ENCODE results near the gene FUZ.
A peak's percentile ranks its signal among the peaks of the same experiment; 100 is the strongest.

FUZ gene

DNA sequence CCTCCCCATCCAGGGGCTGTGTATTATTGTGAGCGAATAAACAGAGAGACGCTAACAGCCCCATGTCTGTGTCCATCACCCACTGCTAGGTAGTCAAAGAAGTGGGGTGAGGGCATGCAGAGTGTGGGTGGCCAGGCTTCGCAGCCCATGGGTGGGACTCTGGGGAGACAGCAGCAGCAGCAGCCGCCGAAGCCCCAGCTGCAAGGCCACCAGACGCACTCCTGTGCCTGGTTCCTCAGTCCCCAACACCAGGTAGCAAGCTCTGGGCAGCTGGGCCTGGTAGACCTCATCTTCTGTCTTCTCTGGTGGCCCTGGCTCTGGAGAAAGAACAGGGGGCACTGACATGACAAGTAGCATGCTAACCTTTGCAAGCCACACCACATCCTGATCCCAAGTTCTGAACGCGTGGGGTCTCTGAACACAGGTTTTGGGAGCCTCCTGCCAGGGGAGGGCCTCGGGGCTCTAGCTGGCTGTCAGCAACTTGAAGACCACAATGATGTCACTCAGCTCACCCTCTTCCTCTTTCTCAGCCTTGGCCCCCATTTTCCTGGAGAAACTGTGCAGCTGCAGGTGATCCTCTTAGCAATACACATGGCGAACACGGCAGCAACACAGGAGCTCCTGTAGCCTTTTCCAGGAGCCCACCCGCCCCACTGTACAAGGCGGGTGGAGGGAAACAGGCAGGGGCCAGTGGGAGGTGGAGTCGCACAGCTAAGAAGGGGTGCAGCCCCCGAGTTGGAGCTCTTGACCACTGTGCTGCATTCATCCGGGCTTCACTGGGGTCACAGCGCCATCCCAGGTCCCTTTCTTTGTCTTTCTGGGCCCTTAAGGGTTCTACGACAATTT lies 5.8 kb downstream of the FUZ start:
- DNase-seq (ENCODE audit: low spot score), result no peak

DNA sequence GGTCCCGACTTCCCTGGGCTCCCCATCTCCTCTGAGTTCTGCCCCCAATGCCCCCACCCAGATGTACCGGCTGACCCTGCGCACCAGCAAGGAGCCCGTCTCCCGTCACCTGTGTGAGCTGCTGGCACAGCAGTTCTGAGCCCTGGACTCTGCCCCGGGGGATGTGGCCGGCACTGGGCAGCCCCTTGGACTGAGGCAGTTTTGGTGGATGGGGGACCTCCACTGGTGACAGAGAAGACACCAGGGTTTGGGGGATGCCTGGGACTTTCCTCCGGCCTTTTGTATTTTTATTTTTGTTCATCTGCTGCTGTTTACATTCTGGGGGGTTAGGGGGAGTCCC lies 6.5 kb downstream of the FUZ start:
- no peak for DNase-seq (ENCODE audit: low spot score)

DNA sequence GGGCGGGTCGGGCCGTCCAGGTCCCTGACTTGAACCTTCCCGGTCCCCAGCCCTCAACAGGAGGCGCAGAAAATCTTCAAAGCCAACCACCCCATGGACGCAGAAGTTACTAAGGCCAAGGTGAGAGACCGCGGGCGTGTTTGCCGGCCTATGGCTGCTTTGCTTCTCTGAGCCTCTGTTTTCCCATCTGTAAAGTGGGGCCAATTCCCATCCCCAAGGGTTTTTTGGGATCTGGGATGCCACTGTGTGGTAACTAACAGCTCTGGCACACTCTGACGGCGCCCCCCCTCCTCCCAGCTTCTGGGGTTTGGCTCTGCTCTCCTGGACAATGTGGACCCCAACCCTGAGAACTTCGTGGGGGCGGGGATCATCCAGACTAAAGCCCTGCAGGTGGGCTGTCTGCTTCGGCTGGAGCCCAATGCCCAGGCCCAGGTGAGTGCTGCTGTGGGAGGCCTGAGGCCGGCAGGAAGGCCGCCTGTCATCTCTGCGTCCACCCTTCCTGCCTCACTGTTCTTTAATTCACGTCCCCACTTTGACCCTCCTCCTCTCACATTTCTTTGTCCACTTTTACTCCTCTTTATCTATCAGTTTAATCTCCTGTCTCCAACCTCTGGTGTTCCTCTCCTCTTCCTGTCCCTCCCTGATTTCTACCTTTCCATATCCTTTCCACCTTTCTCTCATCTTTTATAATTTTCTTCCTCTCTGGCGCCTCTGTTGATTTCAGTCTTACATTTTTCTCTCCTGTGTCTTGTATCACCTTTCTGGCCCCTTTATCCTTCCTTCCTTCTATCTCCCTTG lies 7.1 kb downstream of the FUZ start:
- DNase-seq (ENCODE audit: low spot score), result no peak

DNA sequence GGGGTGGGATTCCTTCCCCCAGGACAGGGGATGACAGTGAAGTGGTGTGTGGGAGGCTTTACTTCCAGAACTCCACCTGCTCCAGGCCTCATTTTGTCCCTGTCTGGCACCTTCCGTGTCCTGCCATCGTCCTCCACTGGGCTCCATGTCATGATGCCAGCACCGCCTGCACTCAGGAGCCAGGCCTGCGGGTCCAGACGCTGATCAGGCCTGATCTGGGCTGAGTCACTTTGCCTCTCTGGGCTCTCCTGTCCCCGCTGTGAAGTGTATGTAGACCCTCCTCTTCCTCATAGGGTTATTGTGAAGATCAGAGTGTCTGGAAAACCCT lies 9.6 kb downstream of the FUZ start:
- no peak for DNase-seq (ENCODE audit: low spot score)

DNA sequence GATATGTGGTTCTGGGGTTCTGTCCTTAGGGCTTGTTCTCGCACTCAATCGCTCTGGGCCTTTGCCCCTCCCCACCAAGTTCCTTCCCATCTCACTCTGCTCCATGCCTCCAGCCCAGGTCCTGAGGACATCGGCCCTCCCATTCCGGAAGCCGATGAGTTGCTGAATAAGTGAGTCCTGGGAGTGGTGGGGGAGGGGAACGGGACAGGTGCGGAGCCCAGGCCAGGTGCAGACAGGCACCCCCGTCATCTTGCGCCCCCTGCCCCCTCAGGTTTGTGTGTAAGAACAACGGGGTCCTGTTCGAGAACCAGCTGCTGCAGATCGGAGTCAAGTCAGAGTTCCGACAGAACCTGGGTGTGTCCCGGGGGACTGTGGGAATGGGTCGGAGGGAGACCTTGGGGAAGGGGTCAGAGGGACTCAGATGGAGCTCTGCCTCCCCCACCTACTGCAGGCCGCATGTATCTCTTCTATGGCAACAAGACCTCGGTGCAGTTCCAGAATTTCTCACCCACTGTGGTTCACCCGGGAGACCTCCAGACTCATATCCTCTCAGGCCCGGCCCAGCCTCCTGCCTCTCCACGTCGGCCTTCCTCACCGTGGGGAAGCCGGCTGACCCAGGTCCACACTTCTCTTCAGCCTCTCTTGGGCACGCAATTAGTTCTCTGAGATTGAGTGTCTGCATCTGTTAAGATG lies 10.1 kb downstream of the FUZ start:
- no peak for DNase-seq (ENCODE audit: low spot score)

DNA sequence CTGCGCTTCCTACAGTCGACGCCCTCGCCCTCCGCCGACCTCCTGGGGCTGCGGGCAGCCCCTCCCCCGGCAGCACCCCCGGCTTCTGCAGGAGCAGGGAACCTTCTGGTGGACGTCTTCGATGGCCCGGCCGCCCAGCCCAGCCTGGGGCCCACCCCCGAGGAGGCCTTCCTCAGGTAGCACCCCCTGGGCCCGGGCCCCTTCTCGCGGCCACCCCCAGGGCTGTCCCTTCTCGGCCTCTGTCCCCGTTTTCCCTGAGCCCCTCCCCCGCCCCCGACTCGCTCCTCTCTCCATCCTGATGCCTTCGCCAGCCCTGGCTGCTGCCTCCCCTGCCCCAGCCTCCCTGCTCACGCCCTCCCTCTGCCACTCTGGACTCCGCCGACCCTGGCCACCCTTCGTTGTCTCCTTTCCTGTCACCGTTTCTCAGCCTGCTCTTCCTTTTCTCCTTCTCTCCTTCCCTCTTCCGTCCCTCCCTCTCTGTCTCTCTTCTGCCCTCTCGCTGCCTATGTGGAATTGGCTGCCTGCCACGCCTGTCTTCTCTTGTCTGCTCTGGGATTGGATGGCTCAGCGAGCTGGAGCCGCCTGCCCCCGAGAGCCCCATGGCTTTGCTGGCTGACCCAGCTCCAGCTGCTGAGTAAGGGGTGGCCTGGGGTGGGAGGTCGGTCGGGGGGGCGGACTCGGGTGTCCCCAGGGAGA lies 11.0 kb downstream of the FUZ start:
- DNase-seq (ENCODE audit: low spot score), result peak; percentile 97

DNA sequence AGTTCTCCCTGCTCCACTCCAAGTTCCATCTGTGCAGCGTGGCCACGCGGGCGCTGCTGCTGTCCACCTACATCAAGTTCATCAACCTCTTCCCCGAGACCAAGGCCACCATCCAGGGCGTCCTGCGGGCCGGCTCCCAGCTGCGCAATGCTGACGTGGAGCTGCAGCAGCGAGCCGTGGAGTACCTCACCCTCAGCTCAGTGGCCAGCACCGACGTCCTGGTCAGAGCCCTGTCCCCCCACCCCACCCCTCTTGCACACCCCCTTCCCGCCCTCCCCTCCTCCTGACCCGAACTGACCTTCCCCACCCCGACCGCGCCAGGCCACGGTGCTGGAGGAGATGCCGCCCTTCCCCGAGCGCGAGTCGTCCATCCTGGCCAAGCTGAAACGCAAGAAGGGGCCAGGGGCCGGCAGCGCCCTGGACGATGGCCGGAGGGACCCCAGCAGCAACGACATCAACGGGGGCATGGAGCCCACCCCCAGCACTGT lies 11.6 kb downstream of the FUZ start:
- DNase-seq (ENCODE audit: low spot score), result no peak

DNA sequence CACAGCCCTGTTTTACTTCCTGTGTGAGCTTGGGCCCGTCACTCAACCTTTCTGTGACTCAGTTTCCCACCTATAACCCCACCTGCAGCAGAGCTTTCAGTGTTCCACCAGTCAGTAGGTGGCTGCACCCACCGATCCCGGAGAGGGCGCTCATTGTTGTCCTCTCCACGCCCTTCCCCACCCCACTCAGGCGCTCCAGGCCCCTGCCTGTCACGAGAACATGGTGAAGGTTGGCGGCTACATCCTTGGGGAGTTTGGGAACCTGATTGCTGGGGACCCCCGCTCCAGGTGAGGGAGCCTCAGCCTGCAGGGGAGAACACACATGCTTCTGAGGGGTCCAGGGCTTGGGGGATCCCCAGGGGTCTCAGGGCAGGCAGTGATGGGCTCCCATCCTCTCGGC lies 12.3 kb downstream of the FUZ start:
- no peak for DNase-seq (ENCODE audit: low spot score)

DNA sequence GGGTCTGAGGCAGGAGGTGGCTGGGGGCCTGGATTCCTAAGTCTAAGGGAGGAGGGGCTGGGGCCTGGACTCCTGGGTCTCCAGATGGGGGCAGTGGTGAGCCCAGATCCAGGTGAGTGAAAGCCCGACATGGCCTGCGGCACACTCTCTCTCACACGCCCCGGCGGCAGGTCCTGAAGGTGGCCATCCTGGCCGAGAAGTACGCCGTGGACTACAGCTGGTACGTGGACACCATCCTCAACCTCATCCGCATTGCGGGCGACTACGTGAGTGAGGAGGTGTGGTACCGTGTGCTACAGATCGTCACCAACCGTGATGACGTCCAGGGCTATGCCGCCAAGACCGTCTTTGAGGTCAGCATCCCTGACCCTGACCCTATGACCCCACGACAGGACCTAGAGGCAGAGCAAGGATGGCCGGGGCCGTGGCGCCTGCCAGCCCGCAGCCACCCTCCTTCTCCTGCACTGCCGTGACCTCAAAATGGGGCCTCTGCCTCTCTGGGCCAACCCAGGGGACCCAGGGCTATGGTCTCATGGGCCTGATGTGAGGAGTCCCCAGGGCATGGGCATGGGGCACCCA lies 13.2 kb downstream of the FUZ start:
- DNase-seq (ENCODE audit: low spot score), result no peak

DNA sequence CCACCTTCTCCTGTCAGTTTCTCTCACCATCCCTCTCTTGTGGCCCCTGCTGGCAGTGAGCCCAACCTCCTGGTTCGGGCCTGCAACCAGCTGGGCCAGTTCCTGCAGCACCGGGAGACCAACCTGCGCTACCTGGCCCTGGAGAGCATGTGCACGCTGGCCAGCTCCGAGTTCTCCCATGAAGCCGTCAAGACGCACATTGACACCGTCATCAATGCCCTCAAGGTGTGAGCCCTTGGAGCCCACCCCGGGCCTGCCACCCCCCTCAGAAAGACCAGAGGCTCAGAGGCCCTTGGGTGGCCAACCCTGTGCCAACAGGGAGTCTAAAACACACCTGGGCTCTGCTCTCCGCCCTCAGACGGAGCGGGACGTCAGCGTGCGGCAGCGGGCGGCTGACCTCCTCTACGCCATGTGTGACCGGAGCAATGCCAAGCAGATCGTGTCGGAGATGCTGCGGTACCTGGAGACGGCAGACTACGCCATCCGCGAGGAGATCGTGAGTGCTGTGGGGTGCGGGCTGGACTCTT lies 13.8 kb downstream of the FUZ start:
- no peak for DNase-seq (ENCODE audit: low spot score)

DNA sequence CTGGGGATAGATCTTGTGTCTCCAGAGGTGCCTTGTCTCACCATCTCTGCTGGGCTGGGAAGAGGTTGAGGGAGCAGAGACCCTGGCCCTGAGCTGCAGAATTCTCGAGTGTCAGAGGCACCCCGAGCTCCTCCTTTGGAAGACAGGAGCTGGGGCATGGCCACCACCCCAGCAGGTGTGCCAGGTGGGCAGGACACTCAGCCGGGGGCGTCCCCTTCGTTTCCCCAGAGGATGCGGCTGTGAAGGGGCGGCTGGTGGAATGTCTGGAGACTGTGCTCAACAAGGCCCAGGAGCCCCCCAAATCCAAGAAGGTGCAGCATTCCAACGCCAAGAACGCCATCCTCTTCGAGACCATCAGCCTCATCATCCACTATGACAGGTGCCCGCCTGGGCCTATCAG lies 14.5 kb downstream of the FUZ start:
- no peak for DNase-seq (ENCODE audit: low spot score)

DNA sequence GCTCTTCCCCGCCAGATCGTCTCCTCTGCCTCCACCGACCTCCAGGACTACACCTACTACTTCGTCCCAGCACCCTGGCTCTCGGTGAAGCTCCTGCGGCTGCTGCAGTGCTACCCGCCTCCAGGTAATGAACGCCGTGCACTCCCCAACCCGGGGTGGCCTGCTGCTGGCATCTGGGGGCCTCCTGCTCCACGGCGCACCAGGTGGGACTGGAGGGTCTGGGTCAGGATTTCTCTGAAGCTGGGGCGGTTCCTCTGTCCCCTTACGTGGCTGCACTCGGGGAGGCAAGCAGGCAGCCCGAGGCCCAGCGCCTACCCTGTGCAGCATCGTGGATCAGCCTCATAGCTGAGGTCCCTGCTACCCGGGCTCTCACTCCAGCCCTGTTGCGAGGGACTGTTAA lies 17.5 kb downstream of the FUZ start:
- no peak for DNase-seq (ENCODE audit: low spot score)

DNA sequence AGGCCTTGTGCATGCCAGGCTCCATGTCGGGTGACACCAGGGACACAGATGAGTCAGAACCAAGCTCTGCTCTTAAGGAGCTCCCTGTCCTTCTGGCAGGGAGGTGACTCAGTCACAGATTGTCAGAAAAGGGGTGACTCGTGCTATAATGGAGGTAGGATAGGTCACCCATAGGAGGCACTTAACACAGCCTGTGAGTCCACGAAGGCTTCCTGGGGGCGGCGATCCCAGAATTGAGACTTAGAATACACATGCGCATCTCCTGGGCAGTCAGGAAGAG lies 19.6 kb downstream of the FUZ start:
- DNase-seq (ENCODE audit: low spot score), result no peak

DNA sequence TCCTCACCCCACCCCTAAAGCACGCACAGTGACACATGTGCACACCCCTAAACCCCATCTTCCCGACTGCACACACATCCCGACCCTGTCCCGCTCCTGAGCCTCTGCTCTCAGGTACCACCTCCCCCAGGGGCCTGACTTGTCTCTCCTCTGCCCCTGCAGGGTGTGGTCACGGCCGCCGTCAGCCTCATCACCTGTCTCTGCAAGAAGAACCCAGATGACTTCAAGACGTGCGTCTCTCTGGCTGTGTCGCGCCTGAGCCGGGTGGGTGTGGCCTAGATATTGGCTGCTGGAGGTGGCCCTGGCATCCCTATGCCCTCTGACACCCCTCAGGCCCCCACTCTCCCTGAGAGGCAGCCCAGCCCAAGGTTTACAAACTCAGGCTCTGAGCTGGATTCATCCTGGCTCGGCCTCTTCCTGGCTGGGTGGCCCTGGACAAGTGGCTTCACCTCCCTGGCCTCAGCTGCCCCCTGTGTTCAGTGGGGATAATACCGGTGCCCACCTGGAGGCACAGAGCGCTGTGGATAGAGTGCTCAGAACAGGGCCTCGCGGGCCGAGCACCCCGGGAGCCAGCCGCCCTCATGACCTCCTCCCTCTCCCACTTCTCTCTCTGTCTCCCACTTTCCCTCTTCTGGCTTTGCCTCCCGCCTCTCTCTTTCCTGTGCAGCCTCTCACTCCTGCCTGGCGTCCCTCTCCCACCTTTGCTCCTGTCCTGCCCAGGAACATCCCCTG lies 20.1 kb downstream of the FUZ start:
- no peak for DNase-seq (ENCODE audit: low spot score)

DNA sequence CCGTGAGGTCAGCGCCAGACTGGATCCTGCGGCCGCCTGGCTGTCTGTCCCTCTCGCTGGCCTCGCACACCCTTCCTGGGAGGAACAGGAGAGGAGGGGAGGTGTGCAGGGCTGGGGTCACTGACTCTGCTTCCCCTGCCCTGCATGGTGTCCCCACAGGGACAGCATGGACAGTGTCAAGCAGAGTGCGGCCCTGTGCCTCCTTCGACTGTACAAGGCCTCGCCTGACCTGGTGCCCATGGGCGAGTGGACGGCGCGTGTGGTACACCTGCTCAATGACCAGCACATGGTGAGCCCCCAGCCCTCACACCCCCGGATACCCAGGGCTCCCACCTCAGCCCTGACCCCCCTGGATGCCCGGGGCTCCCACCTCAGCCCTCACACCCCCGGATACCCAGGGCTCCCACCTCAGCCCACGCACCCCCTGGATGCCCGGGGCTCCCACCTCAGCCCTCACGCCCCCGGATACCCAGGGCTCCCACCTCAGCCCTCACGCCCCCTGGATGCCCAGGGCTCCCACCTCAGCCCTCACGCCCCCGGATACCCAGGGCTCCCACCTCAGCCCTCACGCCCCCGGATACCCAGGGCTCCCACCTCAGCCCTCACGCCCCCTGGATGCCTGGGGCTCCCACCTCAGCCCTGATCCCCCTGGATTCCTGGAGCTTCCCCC lies 21.2 kb downstream of the FUZ start:
- no peak for DNase-seq (ENCODE audit: low spot score)

DNA sequence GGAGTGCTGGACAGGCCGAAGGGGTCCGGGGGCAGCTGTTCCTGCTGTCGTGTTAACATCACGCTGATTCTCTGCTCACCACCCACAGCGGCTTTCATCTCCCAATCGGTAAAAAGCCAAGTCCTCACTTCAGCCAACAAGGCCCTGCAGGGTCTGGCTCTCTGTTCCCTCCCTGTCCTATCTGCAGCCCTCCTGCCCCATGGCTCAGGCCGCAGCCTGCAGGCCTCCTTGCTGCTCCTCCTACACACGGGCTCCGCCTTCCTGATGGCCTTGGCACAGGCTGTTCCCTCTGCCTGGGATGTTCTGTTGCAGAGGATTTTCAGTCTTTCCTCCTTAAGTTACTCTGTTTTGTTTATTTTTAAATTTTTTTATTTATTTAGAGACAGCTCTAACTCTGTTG lies 22.2 kb downstream of the FUZ start:
- peak; percentile 48 for DNase-seq (ENCODE audit: low spot score)

DNA sequence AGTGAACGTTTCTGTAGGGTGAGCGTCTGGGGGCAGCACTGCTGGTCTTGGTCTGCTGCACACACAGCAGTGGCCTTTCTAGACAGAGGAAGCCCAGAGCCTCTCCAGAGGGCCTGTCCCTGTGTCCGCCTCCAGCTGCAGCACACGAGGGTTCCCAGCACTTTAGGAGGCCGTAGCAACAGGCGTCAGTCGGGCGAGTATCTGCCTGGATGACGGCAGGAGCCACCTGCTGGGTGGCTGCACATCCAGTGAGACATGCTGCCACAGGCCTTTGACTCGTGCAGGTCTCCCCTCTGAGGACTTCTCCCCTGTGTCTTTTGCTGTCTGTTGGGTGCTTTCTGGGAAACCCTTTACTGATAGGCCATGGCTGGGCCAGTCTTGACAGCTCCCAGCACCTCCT lies 24.2 kb downstream of the FUZ start:
- no peak for DNase-seq (ENCODE audit: low spot score)

DNA sequence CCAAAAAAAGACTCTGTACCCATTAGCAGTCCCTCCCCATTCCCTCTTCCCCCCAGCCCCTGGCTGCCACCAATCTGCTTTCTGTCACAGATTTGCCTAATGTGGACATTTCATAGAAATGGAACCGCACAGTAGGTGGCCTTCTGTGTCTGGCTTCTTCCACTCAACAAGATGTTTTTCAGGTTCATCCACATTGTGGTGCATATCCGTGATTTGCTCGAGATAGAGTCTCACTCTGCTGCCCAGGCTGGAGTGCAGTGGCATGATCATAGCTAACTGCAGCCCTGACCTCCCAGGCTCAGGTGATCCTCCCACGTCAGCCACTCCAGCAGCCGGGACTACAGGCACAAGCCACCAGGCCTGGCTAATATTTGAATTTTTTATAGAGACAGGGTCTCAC lies 25.3 kb downstream of the FUZ start:
- no peak for DNase-seq (ENCODE audit: low spot score)

DNA sequence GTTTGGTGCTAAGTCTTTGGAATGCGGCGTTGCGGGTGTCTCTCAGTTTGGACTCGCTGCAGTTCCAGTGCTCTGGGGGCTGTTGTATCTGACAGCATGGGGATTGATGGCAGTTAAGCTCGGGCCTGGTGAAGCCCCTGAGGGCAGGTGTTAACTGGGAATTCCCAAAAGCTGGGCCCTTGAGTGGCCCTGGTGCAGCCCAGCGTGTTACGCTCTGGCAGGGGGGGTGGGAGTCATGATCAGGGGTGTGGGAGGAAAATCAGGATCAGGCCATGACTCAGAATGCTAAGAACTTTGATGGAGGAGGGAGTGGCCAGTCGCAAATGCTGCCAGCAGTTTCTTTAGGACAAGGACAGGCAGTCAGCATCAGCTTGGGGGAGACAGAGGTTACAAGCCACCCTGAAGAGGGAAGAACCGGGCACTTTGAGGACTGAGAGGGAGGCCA lies 26.7 kb downstream of the FUZ start:
- no peak for DNase-seq (ENCODE audit: low spot score)

DNA sequence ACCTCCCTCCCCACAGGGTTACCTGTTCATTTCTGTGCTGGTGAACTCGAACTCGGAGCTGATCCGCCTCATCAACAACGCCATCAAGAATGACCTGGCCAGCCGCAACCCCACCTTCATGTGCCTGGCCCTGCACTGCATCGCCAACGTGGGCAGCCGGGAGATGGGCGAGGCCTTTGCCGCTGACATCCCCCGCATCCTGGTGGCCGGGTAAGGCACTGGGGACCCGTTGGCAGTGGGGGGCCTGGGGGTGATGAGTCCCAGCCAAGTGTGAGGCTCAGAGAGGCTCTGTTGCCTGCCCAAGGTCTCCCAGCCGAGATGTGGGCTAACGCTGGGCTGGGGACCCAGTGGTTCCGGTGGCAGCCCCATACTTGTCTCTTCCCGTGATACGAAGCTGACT lies 30.6 kb downstream of the FUZ start:
- no peak for DNase-seq (ENCODE audit: low spot score)

DNA sequence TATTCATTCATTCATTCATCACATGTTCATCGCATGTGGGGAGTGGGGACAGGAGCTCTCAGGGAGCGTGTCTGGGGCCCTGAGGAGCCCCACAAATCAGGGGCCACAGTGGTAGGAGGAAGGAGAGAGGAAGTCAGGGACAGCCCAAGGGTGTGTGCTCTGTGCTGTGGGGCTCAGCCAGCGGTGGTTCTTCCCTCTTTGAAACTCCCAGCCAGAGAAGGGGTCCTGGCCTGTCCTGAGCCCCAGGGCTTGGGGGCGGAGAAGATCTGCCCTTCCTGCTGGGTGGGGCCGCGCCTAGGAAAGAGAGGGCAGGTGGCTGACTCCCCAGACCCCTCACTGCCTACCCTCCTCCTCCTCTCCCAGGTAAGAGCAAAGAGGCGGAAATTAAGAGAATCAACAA lies 31.7 kb downstream of the FUZ start:
- no peak for DNase-seq (ENCODE audit: low spot score)
